IMR-90 (cell line): ENCODE measurements around the gene RDH13. TPM values are rescaled to one million over a fixed set of nuclear protein-coding genes. Genes with fewer than 3 reads are reported as not detected.

Source experiments
- ATAC-seq: fragments of 200-7000 bp; cut with Tn5 transposase; 2 replicates; pipeline ENCODE4 v1.9.1; 2020; ENCODE audit warnings: low read depth, mild to moderate bottlenecking, moderate library complexity
- BruUV-seq: library from RNA; stranded (reverse); fragments of 400-500 nt; replicated peaks from 2 replicates; lab custom pipeline; 2021; lab: Mats Ljungman, UMichigan
- CTCF ChIA-PET: fragments of 300-600 bp; formaldehyde crosslinking; extraction: SDS; loops from one replicate; lab custom pipeline; 2021; ENCODE audit warnings: antibody characterized with exemption; lab: Yijun Ruan, JAX
- POLR2A ChIA-PET: fragments of 300-600 bp; sonication (Branson Sonifier 250); formaldehyde crosslinking; loops from one replicate; lab custom pipeline; 2022; ENCODE audit warnings: antibody characterized with exemption; ENCODE audit not compliant: unreplicated experiment; lab: Charles Lee
- DNase-seq: peaks from one replicate; pipeline ENCODE4 v3.0.0; 2013
- H2AFZ ChIP-seq: replicated peaks from 2 replicates; pipeline ENCODE3; 2013; ENCODE audit warnings: low read length, mild to moderate bottlenecking; ENCODE audit not compliant: poor library complexity
- H2AK5ac ChIP-seq: 2 replicates; pipeline ENCODE4 v1.6.1; 2013; ENCODE audit warnings: low read depth, low read length, inconsistent platforms
- H2AK9ac ChIP-seq: replicated peaks from 2 replicates; pipeline ENCODE3; 2013; ENCODE audit warnings: mild to moderate bottlenecking, low read depth, low read length, moderate library complexity; ENCODE audit not compliant: poor library complexity
- H2BK120ac ChIP-seq: 2 replicates; pipeline ENCODE4 v1.6.1; 2013; ENCODE audit warnings: low read depth, low read length, inconsistent platforms
- H2BK15ac ChIP-seq: 3 replicates; pipeline ENCODE4 v1.6.1; 2013; ENCODE audit warnings: low read depth, low read length, inconsistent platforms
- H2BK20ac ChIP-seq: 2 replicates; pipeline ENCODE4 v1.6.1; 2013; ENCODE audit warnings: low read depth, mild to moderate bottlenecking, inconsistent platforms, low read length, moderate library complexity
- H2BK5ac ChIP-seq: 2 replicates; pipeline ENCODE4 v1.6.1; 2013; ENCODE audit warnings: mild to moderate bottlenecking, low read depth, low read length, inconsistent platforms; ENCODE audit not compliant: poor library complexity, severe bottlenecking
- H3K14ac ChIP-seq: replicated peaks from 2 replicates; pipeline ENCODE4 v1.6.1; 2013; ENCODE audit warnings: low read depth, low read length, inconsistent platforms
- H3K18ac ChIP-seq: 2 replicates; pipeline ENCODE4 v1.6.1; 2013; ENCODE audit warnings: low read depth, low read length, control low read depth
- H3K23ac ChIP-seq: 2 replicates; pipeline ENCODE4 v1.6.1; 2013; ENCODE audit warnings: low read depth, low read length, inconsistent platforms
- H3K27ac ChIP-seq: 2 replicates; pipeline ENCODE4 v1.5.1; 2013; ENCODE audit warnings: mild to moderate bottlenecking, control low read depth, low read length; ENCODE audit not compliant: insufficient read depth
- H3K27me3 ChIP-seq: 2 replicates; pipeline ENCODE4 v1.6.1; 2013; ENCODE audit warnings: low read length; ENCODE audit not compliant: control insufficient read depth, insufficient read depth
- H3K36me3 ChIP-seq: 2 replicates; pipeline ENCODE4 v1.6.1; 2013; ENCODE audit warnings: low read length, mixed read lengths; ENCODE audit not compliant: control insufficient read depth, insufficient read depth
- H3K4ac ChIP-seq: 2 replicates; pipeline ENCODE4 v1.6.1; 2013; ENCODE audit warnings: low read depth, low read length, inconsistent platforms
- H3K4me1 ChIP-seq: 2 replicates; pipeline ENCODE4 v1.6.1; 2013; ENCODE audit warnings: low read length, mixed read lengths; ENCODE audit not compliant: control insufficient read depth, insufficient read depth
- H3K4me2 ChIP-seq: 2 replicates; pipeline ENCODE4 v1.6.1; 2013; ENCODE audit warnings: low read depth, mild to moderate bottlenecking, control low read depth, low read length, moderate library complexity
- H3K4me3 ChIP-seq: 2 replicates; pipeline ENCODE4 v1.5.1; 2013; ENCODE audit warnings: low read depth, mild to moderate bottlenecking, control low read depth, low read length, moderate library complexity; ENCODE audit not compliant: insufficient read depth
- H3K56ac ChIP-seq: 2 replicates; pipeline ENCODE4 v1.6.1; 2013; ENCODE audit warnings: low read length, inconsistent platforms; ENCODE audit not compliant: insufficient read depth; ENCODE audit errors: extremely low read depth
- H3K79me1 ChIP-seq, 2 experiments: 2 replicates each; pipeline ENCODE4 v1.6.1; 2013; ENCODE audit warnings: low read length in 2 of 2, inconsistent platforms in 1 of 2, low read depth in 1 of 2
- H3K9ac ChIP-seq: 2 replicates; pipeline ENCODE4 v1.6.1; 2013; ENCODE audit warnings: low read depth, low read length, control low read depth
- H3K9me1 ChIP-seq: 2 replicates; pipeline ENCODE4 v1.6.1; 2013; ENCODE audit warnings: low read length, inconsistent platforms; ENCODE audit not compliant: insufficient read depth
- H3K9me3 ChIP-seq: 2 replicates; pipeline ENCODE4 v1.6.1; 2013; ENCODE audit warnings: low read length; ENCODE audit not compliant: control insufficient read depth, insufficient read depth
- H4K20me1 ChIP-seq: 2 replicates; pipeline ENCODE4 v1.6.1; 2013; ENCODE audit warnings: low read length, inconsistent platforms; ENCODE audit not compliant: insufficient read depth
- H4K5ac ChIP-seq: 2 replicates; pipeline ENCODE4 v1.6.1; 2013; ENCODE audit warnings: mild to moderate bottlenecking, low read depth, low read length, control low read depth
- H4K8ac ChIP-seq, 2 experiments: 2 replicates each; pipeline ENCODE4 v1.6.1; 2013; ENCODE audit warnings: low read depth in 2 of 2, low read length in 2 of 2, control low read depth in 1 of 2, inconsistent platforms in 1 of 2
- H4K91ac ChIP-seq: 2 replicates; pipeline ENCODE4 v1.6.1; 2013; ENCODE audit warnings: low read depth, low read length, inconsistent platforms; ENCODE audit not compliant: insufficient read depth
- BHLHE40 ChIP-seq: fragments of 150-350 bp; IDR thresholded peaks from 2 replicates; pipeline ENCODE4 v1.6.1; 2016; ENCODE audit warnings: mild to moderate bottlenecking, low read depth, low read length
- CEBPB ChIP-seq: IDR thresholded peaks from 2 replicates; pipeline ENCODE4 v1.6.1; 2012; ENCODE audit warnings: low read depth, low read length, improper control_type of control experiment
- CHD1 ChIP-seq: IDR thresholded peaks from 2 replicates; pipeline ENCODE4 v1.6.1; 2012; ENCODE audit warnings: low read depth, low read length, improper control_type of control experiment
- CTCF ChIP-seq: conservative IDR thresholded peaks from 2 replicates; pipeline ENCODE4 v1.5.1; 2012; ENCODE audit warnings: mild to moderate bottlenecking, low read depth, low read length, improper control_type of control experiment
- FOS ChIP-seq: fragments of 150-350 bp; IDR thresholded peaks from 2 replicates; pipeline ENCODE4 v1.6.1; 2016; ENCODE audit warnings: low read depth, low read length
- NFE2L2 ChIP-seq: fragments of 150-350 bp; IDR thresholded peaks from 2 replicates; pipeline ENCODE4 v1.6.1; 2016; ENCODE audit warnings: low read depth, mild to moderate bottlenecking, low read length
- POLR2A ChIP-seq: IDR thresholded peaks from 2 replicates; pipeline ENCODE4 v1.6.1; 2012; ENCODE audit warnings: mild to moderate bottlenecking, low read depth, low read length
- RAD21 ChIP-seq: IDR thresholded peaks from 2 replicates; pipeline ENCODE4 v1.6.1; 2012; ENCODE audit warnings: low read length, improper control_type of control experiment
- RCOR1 ChIP-seq: IDR thresholded peaks from 2 replicates; pipeline ENCODE4 v1.6.1; 2012; ENCODE audit warnings: mild to moderate bottlenecking, low read length, improper control_type of control experiment; ENCODE audit not compliant: insufficient replicate concordance
- RFX5 ChIP-seq: IDR thresholded peaks from 2 replicates; pipeline ENCODE4 v1.8.0; 2012; ENCODE audit warnings: low read depth, mild to moderate bottlenecking, low read length, moderate library complexity
- SMC3 ChIP-seq: fragments of 150-350 bp; IDR thresholded peaks from 2 replicates; pipeline ENCODE4 v1.6.1; 2016; ENCODE audit warnings: low read depth, mild to moderate bottlenecking, antibody characterized with exemption, low read length, moderate library complexity
- USF2 ChIP-seq: fragments of 150-350 bp; IDR thresholded peaks from 2 replicates; pipeline ENCODE4 v1.6.1; 2017; ENCODE audit warnings: mild to moderate bottlenecking, antibody characterized with exemption, low read length, low read depth
- WGBS, 2 experiments: methylation state at CpG; one replicate each; pipeline versions ENCODE4 v1.1.5 to v1.1.7; 2013; ENCODE audit warnings: missing lambda C conversion rate in 2 of 2; ENCODE audit not compliant: insufficient read length in 1 of 2; ENCODE audit errors: extremely low coverage in 2 of 2; 5-methylcytosine and 5-hydroxymethylcytosine counted together
- dilution Hi-C: fragments of 300-500 bp; cut with HindIII; formaldehyde crosslinking; loops from one replicate; pipeline ENCODE4 v1.14.3; 2018; ENCODE audit warnings: low sequenced_read_pairs; ENCODE audit not compliant: unreplicated experiment
- in situ Hi-C: fragments of 300-500 bp; cut with MboI; formaldehyde crosslinking; loops from 3 replicates; pipeline ENCODE4 v1.14.3; 2019; ENCODE audit warnings: low sequenced_read_pairs, inconsistent platforms, mixed read lengths
- intact Hi-C: fragments of 100-400 bp; cut with micrococcal nuclease; formaldehyde crosslinking; loops from 2 replicates; pipeline ENCODE4 v1.10.0; 2022
- polyA plus RNA-seq, 3 experiments: library from polyadenylated mRNA; depleted of rRNA; stranded (reverse); fragments of >200 nt; gene quantifications; 2 replicates each; pipeline ENCODE4 v1.2.3, GENCODE V29; 2012; ENCODE audit warnings: low replicate concordance in 1 of 3
- total RNA-seq: library from RNA; depleted of rRNA; stranded (reverse); fragments of >200 nt; gene quantifications from 2 replicates; pipeline ENCODE4 v1.2.3, GENCODE V29; 2012
- TF ChIP-seq, protein P1 (sequence below): fragments of 150-350 bp; IDR thresholded peaks from 2 replicates; pipeline ENCODE4 v1.6.1; 2016; ENCODE audit warnings: low read depth, mild to moderate bottlenecking, low read length, moderate library complexity, borderline replicate concordance

RDH13 gene
- total and polyA plus RNA-seq, 2 of the 4 experiments (the other 2 are of a cell fraction) = 7.5 to 7.8 TPM

- Histone ChIP-seq H3K18ac (no peak overlapping the region), H3K4ac (no peak overlapping the region), H3K14ac (no peak overlapping the region), H3K36me3 (no peaks in the 10 kb centered on the region), H4K8ac (no peak overlapping the region), H3K27ac (no peak overlapping the region), H4K5ac (no peak overlapping the region), H2BK20ac (no peak overlapping the region), H3K9me1 (no peaks in the 10 kb centered on the region), H3K4me3 (no peak overlapping the region), H3K56ac (no peak overlapping the region), H2BK15ac (no peak overlapping the region), H2BK5ac (no peak overlapping the region), H3K27me3 (peaks cover 26% of the 10 kb centered on the region), H2AFZ (no peak overlapping the region), H3K23ac (no peak overlapping the region), H3K9me3 (peaks cover 3% of the 10 kb centered on the region), H3K9ac (no peak overlapping the region), H3K4me2 (no peak overlapping the region), H4K20me1 (no peaks in the 10 kb centered on the region), H2BK120ac (no peak overlapping the region), H4K91ac (no peak overlapping the region), H2AK5ac (no peak overlapping the region), H3K79me1 (no peaks in the 10 kb centered on the region), H2AK9ac (no peak overlapping the region), H3K4me1 (peaks cover 5% of the 10 kb centered on the region; the same call in 1 of the 2 replicates)
- in situ Hi-C loops (no loop called here), intact Hi-C loops (loop anchor here (10.0 kb wide), 1 partner anchor 595 kb away; the partner anchor contains the start of gene CDC42EP5), dilution Hi-C loops (no loop called here)
- DNase-seq (no peak), ATAC-seq (no peak)
- ChIA-PET CTCF (interaction anchor here (0.7 kb wide), 1 partner anchor 24 kb away, joined by 4 read pairs; no protein-coding TSS in a partner anchor), POLR2A (no interaction called here)
- WGBS, 2 experiments = 100% methylated on average over 1 of the region's 2 CpGs; no CpG with 5 or more reads in 1 of the 2 experiments
- no TSS peak for BruUV-seq
- TF ChIP-seq CTCF (no peak), RAD21 (no peak), NFE2L2 (no peak), USF2 (no peak), CHD1 (no peak), FOS (no peak), RCOR1 (no peak), POLR2A (no peak), CEBPB (no peak), BHLHE40 (no peak), SMC3 (no peak), RFX5 (no peak)
- TF ChIP-seq, protein P1, sequence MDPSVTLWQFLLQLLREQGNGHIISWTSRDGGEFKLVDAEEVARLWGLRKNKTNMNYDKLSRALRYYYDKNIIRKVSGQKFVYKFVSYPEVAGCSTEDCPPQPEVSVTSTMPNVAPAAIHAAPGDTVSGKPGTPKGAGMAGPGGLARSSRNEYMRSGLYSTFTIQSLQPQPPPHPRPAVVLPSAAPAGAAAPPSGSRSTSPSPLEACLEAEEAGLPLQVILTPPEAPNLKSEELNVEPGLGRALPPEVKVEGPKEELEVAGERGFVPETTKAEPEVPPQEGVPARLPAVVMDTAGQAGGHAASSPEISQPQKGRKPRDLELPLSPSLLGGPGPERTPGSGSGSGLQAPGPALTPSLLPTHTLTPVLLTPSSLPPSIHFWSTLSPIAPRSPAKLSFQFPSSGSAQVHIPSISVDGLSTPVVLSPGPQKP = no peak
Observed at GRCh38 chr19:55069865-55070197, 6.9 kb upstream of the RDH13 start.
